Germinal center (tissue), 1 donor: Measurements from ENCODE around the gene DLG4.

Experiments
- DNase-seq: peaks from one replicate; pipeline ENCODE4 v3.0.0; 2012; ENCODE audit warnings: mixed read lengths, low spot score

Gene DLG4

DNA sequence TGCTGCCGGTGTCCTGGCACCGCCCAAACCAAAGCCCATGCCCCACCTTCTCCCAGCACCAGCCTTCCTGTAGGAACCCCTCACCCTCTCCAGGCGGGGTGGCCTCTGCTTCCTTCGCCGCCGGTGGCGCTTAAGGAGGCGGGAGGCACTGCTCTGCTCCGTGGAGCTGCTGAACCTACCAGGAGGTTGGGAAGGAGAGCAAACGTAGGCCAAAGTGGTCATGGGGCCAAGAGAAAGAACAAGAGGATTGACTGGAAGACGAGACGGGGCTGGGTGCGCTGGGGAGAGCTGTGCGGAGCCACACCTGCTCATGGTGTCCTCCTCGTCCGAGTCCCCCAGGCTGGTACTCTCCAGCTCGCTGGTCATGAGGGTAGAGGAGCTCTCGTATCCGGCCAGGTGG is 9.9 kb upstream of the DLG4 start:
- no peak for DNase-seq

DNA sequence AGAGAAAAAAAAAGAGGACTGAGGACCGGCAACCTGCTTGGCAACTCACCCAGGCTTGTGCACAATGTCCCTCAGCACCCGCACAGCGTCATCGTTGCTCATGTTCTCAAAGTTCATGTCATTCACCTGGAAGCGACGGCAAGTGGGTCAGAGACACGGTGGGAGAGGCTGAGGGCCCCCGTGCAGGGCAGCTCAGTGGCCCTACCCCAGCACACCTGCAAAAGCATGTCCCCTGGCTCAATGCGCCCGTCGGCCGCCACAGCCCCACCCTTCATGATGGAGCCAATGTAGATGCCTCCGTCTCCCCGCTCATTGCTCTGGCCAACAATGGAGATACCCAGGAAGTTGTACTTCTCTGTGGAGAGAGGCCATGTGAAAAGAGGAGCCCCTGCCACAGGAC is 9.3 kb upstream of the DLG4 start:
- no peak for DNase-seq

DNA sequence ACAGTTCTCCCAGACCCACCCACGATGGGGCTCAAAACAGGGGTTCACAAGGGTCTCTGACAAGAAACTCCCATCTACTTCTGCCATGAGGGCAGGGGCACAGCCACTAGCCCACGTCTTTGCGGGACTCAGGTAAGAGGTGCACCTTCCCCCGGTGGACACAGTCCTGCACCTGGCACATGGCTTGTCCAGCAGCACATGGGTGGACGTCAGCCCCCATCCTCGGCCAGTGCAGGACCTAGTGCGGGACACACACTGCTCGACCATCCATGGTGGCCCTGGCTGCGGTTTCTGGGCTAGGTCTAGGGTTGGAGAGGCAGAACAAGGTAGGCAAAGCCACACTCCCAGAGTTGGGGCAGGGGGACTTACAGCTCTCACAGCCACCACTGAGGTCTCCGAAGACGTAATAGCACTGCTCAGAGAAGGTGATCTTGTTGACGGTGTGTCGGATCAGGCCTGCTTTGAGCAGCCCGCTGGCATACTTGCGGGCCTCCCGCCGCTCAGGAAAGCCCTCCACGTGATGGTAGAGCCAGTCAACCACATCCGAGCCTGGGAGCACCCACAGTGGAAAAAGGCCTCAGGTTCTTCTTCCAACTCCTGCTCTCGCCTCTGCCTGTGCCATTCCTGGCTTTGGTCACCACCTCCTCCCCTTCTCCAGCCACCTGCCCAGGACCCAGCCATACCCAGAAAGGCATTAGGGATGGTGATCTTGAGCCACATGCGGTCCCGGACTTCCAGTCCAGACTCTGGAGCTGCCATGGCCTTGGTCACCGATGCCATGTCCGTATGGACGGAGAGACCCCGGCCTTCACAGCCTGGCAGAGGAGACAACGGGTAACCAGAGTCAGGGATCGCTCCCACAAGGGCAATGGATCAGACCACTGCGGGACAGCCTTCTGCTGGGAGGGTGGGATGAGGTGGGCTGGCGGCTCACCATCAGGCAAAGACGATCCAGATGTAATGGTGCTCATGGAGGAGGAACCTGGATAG is 7.4 kb upstream of the DLG4 start:
- no peak for DNase-seq

DNA sequence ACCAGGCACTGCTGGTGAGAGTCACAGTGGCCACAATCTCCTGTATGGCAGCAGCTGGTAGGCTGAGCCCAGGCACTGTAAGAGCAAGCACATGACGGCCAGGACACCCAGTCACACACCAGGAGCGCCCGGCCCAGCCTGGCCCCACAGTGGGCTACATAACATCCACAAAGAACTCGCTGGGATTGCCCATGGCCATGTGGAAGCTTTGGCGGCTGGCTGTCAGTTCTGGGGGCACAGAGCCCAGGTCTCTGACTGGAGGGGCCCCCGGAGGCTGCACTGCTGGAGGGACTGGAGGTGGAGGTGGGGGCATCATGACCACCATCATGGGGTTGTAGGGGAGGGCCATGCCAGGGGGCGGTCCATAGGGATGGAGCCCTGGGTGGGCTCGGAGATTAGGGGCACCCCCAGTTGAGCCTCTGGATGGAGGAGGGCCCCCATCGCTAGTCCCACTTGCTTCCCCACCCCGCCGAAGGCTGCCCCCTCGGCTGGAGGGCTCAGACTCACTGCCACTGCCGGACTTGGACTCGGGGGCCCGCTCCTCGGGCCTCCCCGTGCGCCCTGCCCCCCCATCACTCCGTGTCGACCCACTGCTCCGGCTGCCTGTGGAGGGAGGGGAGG is 6.2 kb upstream of the DLG4 start:
- no peak for DNase-seq

DNA sequence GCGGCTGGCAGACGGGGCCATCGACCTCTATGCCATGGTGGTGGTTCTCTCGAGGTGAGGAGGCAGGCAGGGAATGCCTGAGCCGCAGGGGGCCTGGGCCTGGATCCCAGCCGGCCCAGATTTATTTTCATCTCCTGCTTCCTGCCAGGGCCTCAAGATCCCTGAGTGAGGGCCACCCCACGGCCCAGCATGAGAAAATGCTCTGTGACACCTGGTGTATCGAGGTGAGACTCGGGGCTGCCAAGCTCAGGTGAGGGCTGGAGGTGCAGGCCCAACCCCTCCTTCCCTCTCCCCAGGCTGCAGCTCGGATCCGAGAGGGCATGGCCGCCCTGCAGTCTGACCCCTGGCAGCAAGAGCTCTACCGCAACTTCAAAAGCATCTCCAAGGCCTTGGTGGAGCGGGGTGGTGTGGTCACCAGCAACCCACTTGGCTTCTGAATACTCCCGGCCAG is 5.0 kb upstream of the DLG4 start:
- no peak for DNase-seq

DNA sequence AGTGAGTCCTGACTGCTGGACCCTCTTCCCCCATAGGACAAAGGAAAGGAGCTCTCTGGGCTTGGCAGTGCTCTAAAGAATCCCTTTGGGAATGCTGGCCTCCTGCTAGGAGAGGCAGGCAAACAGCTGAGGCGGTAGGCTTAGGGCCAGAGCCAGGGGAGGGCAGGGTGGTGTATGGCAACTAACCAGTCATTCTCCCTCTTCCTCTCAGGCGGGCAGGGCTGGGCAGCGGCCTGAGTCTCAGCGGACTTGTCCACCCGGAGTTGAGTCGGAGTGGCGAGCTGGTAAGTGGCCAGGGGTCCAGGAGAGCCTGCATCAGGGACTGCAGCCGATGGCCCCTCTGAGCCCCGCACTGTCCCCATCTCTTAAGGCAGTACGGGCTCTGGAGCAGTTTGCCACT is 4.5 kb upstream of the DLG4 start:
- no peak for DNase-seq

DNA sequence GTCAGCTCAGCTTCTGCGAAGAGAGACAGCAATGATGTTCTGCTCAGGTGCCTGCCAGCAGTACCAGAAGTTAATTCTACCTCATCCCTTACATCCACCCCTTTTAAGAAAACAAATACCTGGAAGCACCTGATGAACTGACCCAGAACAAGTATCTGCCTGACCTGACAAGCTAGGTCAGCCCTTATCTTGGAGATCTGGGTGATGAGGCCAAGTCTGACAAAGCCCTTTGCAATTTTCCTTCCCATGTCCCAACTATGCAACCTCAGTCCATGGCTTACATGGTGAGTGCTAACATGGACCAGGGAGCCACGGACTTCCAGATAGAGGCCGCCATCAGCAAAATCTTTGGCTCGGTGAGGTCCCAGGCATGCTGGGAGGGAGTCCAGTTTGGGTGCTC is 3.7 kb upstream of the DLG4 start:
- no peak for DNase-seq

DNA sequence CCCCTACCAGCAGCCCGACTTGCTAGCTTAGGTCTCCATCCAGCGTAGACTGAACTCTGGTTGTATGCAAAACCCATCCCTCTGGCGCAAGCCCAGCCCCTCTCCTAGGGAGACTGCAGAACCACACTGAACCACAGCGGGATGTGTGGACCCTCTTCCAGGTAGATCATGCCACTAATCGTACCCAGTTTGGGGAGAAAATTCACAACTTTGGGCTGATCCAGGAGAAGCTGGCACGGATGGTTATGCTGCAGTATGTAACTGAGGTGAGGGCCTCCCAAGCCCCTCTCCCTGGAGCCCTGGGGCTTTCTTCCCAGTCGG is 3.3 kb upstream of the DLG4 start:
- DNase-seq, result no peak

DNA sequence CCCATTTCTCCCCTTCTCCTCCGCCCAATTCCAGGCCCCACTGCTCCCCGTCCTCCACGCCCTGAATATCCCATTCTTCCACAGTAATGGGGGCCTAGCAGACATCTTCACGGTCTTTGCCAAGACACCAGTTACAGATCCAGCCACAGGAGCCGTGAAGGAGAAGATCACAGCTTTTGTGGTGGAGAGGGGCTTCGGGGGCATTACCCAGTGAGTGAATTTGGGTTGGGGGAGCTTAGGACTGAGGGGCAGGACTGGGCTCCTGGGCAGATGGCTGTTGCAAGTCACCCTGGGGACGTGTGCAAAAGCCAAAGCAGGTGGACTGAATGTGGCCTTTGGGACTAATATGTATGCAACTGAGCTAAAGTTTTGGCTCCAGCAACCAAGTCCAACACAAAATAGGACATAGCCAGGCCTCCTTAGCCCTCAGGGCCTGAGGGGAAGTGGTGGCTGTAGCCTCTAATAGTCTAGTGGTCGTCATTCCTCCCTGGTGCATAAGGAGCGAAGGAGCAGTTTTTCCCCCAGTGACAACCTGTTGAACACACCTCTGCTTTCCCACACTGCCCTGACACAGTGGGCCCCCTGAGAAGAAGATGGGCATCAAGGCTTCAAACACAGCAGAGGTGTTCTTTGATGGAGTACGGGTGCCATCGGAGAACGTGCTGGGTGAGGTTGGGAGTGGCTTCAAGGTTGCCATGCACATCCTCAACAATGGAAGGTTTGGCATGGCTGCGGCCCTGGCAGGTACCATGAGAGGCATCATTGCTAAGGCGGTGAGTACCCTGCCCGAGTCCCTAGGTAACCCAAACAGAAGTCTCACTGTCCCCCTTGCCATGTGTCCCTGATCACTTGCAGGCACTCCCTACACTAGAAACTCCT is 2.7 kb upstream of the DLG4 start:
- DNase-seq, result no peak

DNA sequence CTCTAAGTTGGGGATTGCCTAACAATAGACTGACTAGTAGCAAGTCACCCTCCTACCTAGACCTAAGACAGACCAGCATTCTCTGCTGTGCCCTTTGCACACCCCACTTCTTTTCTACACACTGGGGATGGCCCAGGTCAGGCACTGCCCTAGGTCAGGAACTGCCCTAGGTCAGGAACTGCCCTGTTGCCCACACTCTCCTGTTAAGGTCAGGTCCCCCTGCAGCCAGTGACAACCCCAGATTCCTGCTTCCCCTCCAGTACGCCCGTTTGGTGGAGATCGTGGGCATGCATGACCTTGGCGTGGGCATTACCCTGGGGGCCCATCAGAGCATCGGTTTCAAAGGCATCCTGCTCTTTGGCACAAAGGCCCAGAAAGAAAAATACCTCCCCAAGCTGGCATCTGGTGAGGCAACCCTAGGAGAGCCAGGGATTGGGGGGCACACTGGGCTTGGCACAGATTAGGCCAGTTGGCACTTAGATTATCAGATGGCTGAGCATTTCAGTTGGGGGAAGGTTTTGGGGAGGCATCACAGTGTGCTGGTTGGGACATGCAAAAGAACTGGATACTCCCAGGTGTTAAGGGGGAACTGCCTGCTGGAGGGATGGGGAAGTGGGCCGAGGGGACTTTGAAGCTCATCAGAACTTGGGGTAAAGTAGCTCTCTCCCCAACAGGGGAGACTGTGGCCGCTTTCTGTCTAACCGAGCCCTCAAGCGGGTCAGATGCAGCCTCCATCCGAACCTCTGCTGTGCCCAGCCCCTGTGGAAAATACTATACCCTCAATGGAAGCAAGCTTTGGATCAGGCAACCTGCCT is 1.8 kb upstream of the DLG4 start:
- DNase-seq, result no peak

DNA sequence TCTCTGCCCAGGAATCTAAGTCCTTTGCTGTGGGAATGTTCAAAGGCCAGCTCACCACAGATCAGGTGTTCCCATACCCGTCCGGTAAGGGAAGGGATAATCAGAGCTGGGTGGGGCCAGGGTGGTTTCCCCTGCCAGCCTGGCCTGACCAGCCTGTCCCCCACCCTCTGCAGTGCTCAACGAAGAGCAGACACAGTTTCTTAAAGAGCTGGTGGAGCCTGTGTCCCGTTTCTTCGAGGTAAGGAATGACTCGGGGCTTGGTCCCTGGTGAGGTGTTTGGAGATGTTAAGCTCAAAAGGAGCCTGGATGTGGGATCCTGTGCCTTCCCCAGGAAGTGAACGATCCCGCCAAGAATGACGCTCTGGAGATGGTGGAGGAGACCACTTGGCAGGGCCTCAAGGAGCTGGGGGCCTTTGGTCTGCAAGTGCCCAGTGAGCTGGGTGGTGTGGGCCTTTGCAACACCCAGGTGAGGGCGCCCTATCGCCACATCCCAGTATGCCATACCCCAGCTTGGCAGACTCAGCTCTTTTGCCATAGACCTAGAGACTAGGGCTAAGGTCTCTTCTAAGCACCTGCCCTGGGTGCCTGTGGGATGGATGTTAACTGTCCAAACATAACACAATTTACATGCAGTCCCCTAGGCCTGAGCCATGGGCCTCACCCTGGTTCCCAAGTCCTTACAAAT is 1.1 kb upstream of the DLG4 start:
- DNase-seq, result peak; percentile 65

DNA sequence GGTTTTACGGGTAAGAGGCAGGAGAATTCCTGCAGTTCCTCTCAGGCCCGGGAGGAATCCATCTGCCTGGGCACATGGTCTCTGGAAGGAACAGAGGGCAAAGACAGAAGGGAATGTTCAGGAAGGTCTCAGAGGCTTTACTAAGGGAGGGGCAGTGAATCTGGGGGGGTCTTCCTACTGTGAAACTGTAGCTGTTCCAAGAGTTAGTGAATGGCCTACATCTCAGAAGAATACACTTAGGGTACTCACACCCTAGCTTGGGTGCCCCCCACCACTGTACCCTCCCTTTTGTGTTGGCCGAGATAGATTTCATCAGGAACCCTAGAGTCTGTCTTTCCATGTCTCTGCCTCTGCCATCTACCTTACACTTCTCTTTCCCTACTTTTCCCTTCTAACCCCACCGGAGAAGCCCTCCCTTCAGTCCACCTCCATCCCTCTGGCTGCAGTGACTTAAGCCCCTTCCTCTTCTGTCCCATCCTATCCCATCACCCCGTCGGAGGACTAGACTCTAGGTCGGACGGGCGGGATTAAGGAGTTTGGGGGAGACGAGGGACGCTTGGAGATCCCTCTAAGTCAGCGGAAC is 316 bp downstream of the DLG4 start:
- DNase-seq, result no peak

DNA sequence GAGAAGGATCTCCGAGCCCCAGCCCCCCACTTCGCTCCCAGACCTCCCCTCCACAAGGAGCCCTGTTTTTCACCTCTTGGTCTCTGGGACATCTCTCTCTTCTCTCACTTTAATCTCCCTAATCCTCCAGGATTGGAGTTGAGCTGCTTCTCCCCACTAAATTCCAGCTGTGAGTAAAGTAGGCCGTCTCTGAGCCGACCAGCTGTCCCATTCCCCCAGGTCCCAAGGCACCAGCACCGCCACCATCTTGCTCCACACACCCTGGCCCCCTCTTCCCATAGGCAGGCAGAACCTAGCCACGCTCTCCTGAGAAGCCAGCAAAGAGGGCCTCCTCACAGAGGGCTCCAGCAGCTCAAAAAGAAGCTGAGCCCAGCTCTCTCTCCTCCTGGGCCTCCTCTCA is 878 bp downstream of the DLG4 start:
- no peak for DNase-seq

DNA sequence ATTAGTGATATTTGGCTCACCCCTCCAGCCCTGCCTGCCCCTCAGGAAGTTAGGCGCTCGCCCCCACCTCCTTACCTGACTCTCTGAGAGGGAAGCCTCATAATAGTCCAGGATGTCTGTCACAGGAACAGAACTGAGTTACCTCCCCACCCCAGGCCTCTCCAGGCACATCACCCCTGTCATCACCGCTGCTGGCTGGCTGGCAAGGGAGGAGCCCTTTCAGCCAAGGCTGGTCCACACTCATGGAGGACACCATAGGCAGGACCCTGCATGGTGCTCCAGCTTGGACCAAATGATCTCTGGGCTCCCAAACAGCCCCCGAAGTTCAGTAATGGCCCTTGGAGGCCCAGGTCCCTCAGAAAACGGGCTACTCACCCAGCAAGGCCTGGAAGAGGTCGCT is 1.5 kb downstream of the DLG4 start:
- no peak for DNase-seq

DNA sequence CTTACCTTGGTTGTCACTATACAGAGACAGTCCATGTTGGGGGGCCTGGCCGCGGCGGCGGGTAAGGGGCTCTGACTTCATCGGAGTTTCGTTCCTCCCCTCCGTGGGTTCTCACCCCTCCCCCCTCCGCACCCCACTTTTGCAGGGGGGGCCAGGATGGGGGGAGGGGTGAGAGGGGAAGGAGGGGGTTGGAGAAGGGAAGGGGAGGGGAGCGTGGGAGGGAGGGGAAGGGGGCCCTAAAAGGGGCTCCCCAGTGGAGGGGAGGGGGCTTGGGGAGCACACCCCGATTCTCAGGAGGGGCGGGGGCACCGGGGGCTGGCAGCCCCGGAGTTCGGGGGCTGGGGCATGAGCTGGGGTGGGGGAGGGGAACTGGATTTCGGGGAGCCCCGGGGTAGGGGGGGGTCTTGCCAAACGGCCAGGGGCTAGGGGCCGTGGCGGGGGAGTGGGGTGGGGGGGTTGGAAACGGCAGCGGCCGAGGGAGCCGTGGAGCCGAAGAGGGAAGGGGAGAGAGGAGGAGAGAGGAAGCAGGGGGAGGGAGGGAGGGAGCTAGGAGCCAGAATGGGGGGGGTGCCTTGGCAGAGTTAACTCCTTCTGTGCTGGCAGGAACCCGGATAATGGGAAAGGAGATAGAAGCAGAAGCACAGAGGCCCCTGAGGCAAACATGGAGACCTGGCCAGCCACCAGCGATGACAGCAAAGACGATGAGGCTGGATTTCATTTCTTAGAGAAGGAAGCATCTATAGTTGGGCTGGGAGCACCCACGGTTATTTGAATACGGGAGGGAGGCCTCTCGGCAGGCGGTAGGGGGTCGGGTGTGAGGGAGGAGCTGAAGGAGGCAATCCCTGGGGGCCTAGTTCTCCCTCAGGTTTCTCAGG is 2.3 kb downstream of the DLG4 start:
- DNase-seq, result peak; percentile 51

DNA sequence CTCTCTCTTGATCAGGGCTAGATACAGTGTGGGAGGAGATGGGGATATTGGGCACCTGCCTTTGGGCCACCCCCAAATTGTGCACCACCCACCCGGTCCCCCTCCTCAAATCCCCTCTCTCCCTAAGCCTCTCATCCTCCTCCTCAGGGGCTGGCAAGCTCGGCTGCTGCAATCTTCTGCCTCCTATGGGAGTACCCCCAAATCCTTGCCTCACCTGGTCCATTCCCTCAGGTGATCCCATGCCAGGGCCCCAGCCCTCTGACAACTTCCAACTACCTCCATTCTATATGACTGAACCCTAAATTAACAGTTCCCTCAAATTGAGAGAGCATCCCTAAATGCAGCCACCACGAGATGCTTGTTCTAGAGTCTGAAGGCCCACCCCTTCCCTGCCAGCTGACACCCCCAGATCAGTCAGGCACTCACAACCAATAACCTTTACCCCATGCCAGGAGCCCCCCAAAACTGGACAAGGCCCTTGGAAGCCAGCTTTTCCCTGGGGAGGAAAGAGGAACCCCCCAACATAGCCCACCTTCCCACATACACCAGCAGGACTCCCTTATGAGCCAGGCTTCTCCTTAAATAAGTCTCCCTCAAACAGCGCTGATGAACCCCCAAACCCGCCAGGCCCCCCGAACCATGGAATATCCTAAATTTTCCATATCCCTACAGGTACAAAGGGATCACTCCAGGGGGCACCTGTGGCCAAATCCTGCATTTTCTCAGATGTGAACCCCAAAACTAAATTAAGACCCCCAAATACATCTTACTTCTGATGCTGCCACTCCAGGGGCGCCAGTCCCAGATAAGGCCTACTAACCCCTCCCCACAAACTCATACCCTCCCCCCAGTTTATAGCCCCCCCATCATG is 3.2 kb downstream of the DLG4 start:
- no peak for DNase-seq

DNA sequence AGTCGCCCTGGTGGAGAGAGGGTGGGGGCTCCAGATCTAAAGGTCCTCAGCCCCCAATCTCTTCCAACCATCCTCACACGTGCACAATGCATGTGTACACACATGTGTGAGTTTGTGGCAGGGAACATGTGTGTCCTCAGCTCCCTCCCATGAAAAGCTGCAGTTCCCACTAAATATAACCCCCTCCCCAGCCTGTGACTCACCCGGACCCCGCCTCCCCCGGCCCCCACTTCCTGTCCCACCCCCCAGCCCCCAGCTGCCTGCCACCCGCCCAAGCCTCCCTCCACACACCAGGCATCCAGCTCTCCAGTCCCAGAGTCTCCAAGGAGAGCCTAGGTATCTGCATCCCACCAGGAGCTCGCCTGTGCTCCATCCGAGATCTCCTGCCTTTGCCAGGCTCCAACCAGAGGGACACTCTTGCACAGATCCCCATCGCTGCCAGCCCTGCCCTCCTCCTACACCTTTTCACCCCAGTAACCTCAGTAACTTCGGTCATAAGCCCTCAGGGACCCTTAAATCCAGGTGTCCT is 3.9 kb downstream of the DLG4 start:
- DNase-seq, result no peak

DNA sequence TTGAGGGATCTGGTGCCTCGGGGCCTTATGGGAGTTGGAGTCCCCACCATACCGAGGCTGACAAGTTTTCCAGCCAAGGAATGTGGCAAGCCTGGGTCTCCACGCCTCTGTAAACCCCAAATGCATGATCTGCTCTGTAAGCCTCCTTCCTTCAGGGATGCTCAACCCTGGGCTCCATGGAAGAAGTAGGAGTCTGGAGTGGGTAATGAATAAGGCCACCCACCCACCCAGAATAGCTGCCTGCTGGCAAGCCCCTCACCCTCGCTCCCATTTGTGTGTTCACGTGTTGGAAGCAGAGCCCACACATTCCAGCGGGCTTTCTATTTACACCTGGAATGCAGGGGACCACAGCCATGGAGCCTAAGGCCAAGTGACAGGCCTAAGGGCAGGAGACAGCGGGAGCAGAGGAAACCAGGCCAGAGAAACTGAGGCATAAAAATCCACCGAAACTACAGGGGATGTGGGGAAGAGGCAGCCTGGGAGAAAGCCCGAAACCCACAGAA is 4.4 kb downstream of the DLG4 start:
- no peak for DNase-seq
